ENCODE results near the gene THBS2.

GRCh38 chr6:169190970-169191369 lies 62.7 kb downstream of the THBS2 start:
- TF ChIP-seq CTCF (conservative IDR thresholded peaks at IDR 0.05 in 1 of 2, IDR thresholded peaks at IDR 0.05 in 1 of 2; ENCODE audit: extremely low read depth in 1 of 2, insufficient read depth in 1 of 2, low read depth in 1 of 2, low read length in 2 of 2) (no peak), EZH2 (IDR thresholded peaks at IDR 0.05; ENCODE audit: borderline replicate concordance, low read length) (no peak)

All from mammary epithelial cell (primary cell).